ENCODE data around the gene KCNQ2. TPM values are rescaled to one million over a fixed set of nuclear protein-coding genes. Genes with fewer than 3 reads are reported as not detected.

Gene KCNQ2
- total RNA-seq, 1 donor from 2014 or later: 157 TPM

- Mint-ChIP-seq H3K27me3 (ENCODE audit: low read depth) (peaks cover 44% of the 10 kb centered on the region), H3K4me3 (no peak overlapping the region), H3K27ac (ENCODE audit: unreplicated experiment) (no peak overlapping the region), H3K9me3 (peaks cover 6% of the 10 kb centered on the region), H3K4me1 (no peaks in the 10 kb centered on the region), H3K36me3 (ENCODE audit: low read depth) (no peaks in the 10 kb centered on the region)
- DNase-seq (ENCODE audit: low read depth, low spot score): no peak
- no peak for TF ChIP-seq CTCF (conservative IDR thresholded peaks at IDR 0.05)
These were observed 21.6 kb upstream of the KCNQ2 start for GRCh38 chr20:63494084-63494419.

GRCh38 chr20:63493563-63494020 is 21.1 kb upstream of the KCNQ2 start:
- no peak for TF ChIP-seq CTCF (conservative IDR thresholded peaks at IDR 0.05)
- DNase-seq (ENCODE audit: low read depth, low spot score): no peak
- Mint-ChIP-seq H3K27ac (ENCODE audit: unreplicated experiment) (no peak overlapping the region), H3K9me3 (peaks cover 6% of the 10 kb centered on the region), H3K4me1 (no peaks in the 10 kb centered on the region), H3K4me3 (no peak overlapping the region), H3K27me3 (ENCODE audit: low read depth) (peaks cover 49% of the 10 kb centered on the region), H3K36me3 (ENCODE audit: low read depth) (no peaks in the 10 kb centered on the region)

GRCh38 chr20:63492982-63493381 is 20.5 kb upstream of the KCNQ2 start:
- H3K9me3 Mint-ChIP-seq: peaks cover 6% of the 10 kb centered on the region
- no peak overlapping the region for H3K27ac Mint-ChIP-seq (ENCODE audit: unreplicated experiment)
- peaks cover 49% of the 10 kb centered on the region for H3K27me3 Mint-ChIP-seq (ENCODE audit: low read depth)
- no peak overlapping the region for H3K4me3 Mint-ChIP-seq
- TF ChIP-seq CTCF (conservative IDR thresholded peaks at IDR 0.05): no peak
- H3K36me3 Mint-ChIP-seq (ENCODE audit: low read depth): no peaks in the 10 kb centered on the region
- DNase-seq (ENCODE audit: low read depth, low spot score): no peak
- no peaks in the 10 kb centered on the region for H3K4me1 Mint-ChIP-seq

GRCh38 chr20:63492518-63492917 is 20.1 kb upstream of the KCNQ2 start:
- Mint-ChIP-seq H3K27me3 (ENCODE audit: low read depth) (peaks cover 48% of the 10 kb centered on the region), H3K4me1 (no peaks in the 10 kb centered on the region), H3K36me3 (ENCODE audit: low read depth) (no peaks in the 10 kb centered on the region), H3K27ac (ENCODE audit: unreplicated experiment) (no peak overlapping the region), H3K9me3 (peaks cover 6% of the 10 kb centered on the region), H3K4me3 (no peak overlapping the region)
- no peak for TF ChIP-seq CTCF (conservative IDR thresholded peaks at IDR 0.05)
- no peak for DNase-seq (ENCODE audit: low read depth, low spot score)

- no peak for TF ChIP-seq CTCF (conservative IDR thresholded peaks at IDR 0.05)
- Mint-ChIP-seq H3K27ac (ENCODE audit: unreplicated experiment) (no peak overlapping the region), H3K27me3 (ENCODE audit: low read depth) (peaks cover 46% of the 10 kb centered on the region), H3K4me3 (no peak overlapping the region), H3K9me3 (peaks cover 6% of the 10 kb centered on the region), H3K4me1 (no peaks in the 10 kb centered on the region), H3K36me3 (ENCODE audit: low read depth) (no peaks in the 10 kb centered on the region)
- no peak for DNase-seq (ENCODE audit: low read depth, low spot score)
These were observed 19.3 kb upstream of the KCNQ2 start for GRCh38 chr20:63491635-63492230.
